ENCODE data around the gene SLC25A28. TPM values are rescaled to one million over a fixed set of nuclear protein-coding genes. Genes with fewer than 3 reads are reported as not detected.

SLC25A28 gene
- 37.9 TPM for polyA plus RNA-seq (ENCODE audit: insufficient read length)

DNA sequence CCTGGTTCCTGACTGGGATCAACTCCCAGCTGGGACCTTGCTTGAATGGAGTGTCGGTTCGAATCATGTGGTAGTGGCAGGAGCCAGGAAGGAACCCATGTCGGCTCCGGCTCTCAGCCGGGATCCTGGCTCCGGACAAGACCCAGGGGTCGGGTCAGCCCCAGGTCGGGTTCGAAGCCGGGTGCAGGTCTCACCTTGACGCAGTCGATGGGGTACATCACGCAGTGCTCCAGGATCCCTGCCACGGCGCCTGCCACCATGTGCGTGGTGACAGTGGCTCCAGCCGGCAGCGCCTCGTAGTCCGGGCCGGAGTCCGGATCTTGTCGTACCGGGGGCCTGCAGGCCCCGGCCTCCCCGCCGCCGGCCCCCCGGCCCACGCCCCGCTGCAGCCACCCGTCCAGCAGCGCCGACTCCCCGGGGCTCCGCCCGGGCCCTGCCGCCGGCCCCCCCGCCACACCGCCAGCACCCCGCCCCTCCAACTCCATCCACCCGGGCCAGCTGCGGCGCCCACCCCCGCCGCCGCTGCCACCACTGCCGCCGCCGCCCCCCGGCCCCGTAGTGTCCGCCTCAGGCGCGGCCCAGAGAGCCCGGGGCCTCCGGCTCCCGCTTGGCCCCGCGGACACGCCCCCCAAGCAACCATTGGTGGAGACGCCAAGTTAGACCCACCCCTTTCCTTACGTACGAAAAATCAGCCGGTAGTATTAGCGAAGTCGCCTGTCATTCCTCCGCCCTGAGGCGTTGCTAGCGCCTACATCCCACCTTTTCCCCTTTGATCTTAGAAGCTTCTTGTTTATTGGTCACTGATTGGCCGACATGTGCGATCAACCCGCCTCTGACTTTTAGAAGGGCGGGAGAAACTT, at the start of gene SLC25A28:
TSS of gene SLC25A28 (minus strand) at position 589 of the 860 bp plus-strand sequence. CDS start at position 485, 104 bp downstream.
- DNase-seq, result peak; percentile 98

- DNase-seq, result no peak
Measured at GRCh38 chr10:99667108-99667751, 47.0 kb upstream of the SLC25A28 start.

DNA sequence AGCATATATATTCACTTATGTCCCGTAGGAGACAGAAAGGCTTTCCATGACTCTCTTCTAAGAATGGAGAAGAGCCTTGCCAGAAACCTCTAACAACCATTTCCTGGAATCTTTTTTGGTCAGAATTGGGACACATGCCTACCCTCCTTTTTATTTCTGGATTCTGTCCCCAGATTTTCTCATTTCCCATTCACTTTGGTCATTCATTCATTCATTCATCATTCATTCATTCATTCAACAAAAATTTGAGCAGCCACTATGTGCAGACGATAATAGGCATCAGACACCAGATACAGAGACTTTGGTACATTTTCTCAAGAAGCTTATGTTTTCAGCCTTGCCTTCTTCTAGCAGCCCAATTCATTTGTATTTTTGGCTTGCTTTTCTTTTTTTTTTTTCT, 45.1 kb upstream of the SLC25A28 start:
- no peak for DNase-seq

- DNase-seq, result no peak
Measured at GRCh38 chr10:99661377-99661763, 41.1 kb upstream of the SLC25A28 start.

DNA sequence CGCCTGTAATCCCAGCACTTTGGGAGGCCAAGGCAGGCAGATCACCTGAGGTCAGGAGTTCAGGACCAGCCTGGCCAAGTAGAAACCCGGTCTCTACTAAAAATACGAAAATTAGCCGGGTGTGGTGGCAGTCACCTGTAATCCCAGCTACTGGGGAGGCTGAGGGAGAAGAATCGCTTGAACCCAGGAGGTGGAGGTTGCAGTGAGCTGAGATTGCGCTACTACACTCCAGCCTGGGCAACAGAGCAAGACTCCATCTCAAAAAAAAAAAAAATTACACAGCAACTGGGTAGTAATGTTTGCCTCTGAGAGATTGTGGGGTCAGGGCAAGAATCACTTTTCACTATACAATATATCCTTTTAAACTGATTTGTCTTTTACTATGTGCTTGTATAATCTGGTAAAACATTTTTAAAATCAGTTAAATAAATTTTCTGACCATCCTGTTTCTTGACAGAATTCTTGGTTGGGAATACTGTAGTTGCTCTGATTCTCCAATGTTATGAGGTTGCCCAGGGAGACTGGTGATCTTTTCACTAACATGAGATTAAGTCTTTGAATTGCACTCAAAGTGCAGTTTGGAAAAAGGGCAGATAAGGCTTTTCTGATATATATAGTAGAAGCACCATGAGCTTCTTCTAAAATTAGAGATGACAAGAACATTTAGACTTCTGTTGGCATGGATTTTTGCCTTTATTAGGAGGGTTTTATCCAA, 40.6 kb upstream of the SLC25A28 start:
- no peak for DNase-seq

DNA sequence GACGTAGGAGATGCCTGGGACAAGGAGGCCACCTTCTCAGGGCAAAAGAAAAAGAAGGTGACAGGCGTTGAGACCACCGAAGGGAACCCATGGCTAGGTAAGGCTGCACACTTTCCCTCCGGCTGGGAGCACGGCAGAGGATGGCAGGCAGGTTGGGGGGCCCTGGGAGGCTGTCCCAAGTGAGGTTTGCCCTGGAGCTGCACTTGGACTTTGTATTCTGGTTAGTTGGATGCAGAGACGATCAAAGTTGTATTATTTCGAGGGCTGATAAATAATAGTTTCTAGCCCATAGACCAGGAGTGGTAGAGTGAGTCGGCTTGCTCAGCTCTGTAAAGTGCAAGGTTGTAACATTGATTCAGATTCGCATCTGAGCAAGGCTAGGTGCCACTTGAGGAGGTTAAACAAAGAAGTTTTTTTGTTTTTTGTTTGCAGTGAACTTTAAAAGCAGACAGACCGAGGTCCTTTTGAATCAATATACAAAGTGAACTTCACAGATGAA, 39.7 kb upstream of the SLC25A28 start:
- DNase-seq, result no peak

GRCh38 chr10:99659031-99659867, 39.0 kb upstream of the SLC25A28 start, which contains the start of gene ENTPD7:
TSS of gene ENTPD7 (plus strand) at chr10:99659509. CDS start at chr10:99659957, 448 bp downstream.
- DNase-seq, result peak; percentile 83

- no peak for DNase-seq
Measured at GRCh38 chr10:99658622-99659030, 38.4 kb upstream of the SLC25A28 start.

DNA sequence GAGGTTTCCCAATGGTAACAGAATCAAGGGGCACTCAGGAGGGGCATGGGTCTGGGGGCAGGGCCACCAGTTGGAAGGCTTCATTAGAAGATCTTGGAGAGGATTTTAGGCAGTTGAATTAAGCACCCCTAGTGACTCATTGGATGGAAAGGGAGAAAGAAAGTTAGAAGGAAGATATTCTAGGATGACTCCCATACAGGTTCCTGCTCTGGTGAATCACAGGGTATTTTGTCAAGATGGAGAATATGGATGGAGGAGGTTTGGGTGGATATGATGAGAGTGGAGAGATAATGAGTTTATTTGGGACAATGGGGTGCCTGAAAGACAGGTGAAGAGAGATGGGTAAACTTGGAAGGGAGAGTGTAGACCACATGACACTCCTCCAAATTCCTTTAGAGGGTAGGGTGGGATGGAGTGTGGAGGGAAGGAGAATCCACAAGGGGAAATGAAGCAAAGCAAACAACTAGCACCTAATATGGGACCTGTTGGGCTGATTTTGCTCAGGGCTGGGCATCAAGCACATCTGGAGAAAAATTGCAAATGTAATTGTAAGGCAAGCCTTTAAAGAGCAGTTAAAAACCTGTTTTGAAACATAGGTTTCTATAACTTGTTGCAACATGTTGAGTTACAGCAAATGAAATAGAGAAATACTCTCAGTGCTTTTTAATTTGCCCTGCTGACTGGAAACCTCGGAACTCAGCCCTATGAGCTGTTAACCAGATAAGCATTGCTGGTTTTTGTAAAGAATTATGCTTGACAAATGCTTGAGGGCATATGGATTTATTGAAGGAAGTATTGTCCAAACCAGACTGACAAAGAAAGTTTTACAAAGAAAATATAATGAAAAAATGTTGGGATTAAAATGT, 36.2 kb upstream of the SLC25A28 start:
- DNase-seq, result no peak

DNA sequence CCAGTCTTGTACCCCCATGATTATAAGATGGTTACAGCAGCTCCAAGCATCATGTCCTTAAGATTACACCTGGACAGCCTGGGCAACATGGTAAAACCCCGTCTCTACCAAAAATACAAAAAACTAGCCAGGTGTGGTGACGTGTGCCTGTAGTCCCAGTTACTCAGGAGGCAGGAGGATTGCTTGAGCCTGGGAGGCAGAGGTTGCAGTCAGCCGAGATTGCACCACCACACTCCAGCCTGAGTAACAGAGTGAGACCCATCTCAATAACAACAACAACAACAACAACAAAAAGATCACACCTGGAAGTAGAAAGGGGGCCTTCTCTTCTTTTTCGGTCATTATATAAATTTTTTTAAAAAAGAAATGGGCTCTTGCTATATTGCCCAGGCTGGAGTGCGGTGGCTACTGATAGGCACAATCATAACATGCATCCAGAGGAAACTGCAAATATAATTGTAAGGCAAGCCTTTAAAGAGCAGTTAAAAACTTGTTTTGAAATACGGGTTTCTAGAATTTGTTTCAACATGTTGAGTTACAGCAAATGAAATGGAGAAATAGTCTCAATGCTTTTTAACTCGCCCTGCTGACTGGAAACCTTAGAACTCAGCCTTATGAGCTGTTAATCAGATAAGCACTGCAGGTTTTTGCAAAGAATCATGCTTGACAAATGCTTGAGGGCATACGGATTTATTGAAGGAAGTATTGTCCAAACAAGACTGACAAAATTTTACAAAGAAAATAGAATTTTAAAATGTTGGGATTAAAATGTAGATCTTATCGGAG, 34.3 kb upstream of the SLC25A28 start:
- DNase-seq, result no peak

DNA sequence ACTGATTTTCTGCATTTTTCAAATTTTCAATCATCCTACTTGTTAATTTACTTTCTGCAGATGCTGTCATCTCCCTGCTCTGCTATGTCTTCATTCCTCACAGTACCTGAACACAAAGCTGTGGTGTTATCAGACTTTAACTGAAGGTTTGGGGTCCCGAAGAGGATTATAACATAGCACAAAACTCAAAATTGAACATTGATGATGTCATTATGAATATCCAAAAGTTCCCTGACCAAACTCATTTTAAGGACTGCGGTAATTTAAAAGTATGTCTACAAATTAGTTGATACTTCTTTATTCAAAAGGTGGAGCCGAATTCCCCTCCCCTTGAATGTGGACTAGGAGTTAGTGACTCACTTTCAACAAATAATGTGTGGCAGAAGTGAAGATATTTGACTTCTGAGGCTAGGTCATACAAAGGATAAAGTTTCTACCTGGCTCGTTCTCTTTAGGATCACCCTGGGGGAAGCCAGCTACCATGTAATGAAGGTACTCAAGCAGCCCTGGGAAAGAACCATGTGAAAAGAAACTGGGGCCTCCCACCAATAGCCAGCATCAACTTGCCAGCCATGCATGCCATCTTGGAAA, 32.7 kb upstream of the SLC25A28 start:
- DNase-seq, result no peak

DNA sequence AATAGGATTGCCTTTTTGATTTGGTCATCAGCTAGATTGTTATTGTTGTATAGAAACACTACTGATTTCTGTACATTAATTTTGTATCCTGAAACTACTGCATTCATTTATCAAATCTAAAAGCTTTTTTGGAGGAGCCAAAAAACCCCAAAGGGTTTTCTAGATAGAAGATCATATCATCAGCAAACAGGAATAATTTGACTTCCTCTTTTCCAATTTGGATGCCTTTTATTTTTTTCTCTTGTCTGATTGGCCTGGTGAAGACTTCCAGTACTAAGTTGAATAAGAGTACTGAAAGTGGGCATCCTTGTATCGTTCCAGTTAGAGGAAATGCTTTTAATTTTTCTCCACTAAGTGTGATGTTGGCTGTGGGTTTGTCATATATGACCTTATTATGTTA, 28.5 kb upstream of the SLC25A28 start:
- no peak for DNase-seq

- DNase-seq, result no peak
Measured at GRCh38 chr10:99647601-99648151, 27.4 kb upstream of the SLC25A28 start.

GRCh38 chr10:99633832-99634231, 13.6 kb upstream of the SLC25A28 start:
- DNase-seq, result no peak

- DNase-seq, result no peak
Measured at GRCh38 chr10:99631496-99631895, 11.3 kb upstream of the SLC25A28 start.

DNA sequence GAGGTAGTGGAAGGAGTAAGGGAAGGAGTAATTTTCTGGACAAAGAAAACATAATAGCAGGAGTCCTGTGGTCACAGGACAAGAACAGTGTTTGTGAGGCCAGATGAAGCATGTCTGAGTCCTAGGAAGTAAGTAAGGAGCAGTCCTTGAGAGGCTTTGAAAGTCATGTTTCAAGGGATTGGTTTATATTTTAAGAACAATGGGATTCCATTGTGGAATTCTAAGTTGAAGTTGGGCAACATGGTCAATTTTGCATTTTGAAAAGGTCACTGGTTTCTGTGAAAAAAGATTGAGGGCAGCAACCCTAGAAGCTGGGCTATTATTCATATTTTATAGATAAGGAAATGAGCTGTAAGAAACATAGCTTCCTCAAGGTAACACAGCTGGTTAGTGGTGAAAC, 10.8 kb upstream of the SLC25A28 start:
- DNase-seq, result no peak

DNA sequence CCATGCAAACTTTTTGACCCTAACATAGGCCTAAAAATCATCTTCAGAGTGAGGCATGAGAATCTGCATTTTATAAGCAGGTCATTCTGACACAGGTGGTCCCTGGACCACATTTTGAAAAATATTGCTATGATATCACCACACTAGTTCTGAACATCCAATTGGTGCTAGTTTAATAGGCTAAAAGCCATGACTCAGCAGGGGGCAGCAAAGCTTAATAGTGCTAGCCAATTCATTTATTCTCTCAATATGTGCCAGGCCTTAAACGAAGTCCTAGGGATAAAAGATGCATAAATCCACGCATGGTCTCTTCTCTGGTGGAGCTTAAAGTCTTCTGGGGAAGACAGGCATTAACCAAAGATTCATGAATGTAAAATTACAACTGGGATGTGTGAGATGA, 10.2 kb upstream of the SLC25A28 start:
- DNase-seq, result no peak

GRCh38 chr10:99629625-99629978, 9.4 kb upstream of the SLC25A28 start:
- DNase-seq, result no peak

GRCh38 chr10:99628923-99629624, 8.8 kb upstream of the SLC25A28 start:
- no peak for DNase-seq
